GM19455 (cell line): ENCODE data around the gene CCNQ.

Source experiments
- ATAC-seq: cut with Tn5 transposase; IDR thresholded peaks from one replicate; pipeline ENCODE4 v1.9.1; 2021; ENCODE audit not compliant: unreplicated experiment

CCNQ gene

GRCh38 chrX:153578200-153578835 lies 20.6 kb downstream of the CCNQ start:
- no peak for ATAC-seq

- no peak for ATAC-seq
Observed at GRCh38 chrX:153576961-153577360, 22.0 kb downstream of the CCNQ start.

GRCh38 chrX:153576239-153576870 lies 22.6 kb downstream of the CCNQ start:
- no peak for ATAC-seq

- ATAC-seq, result no peak
Observed at GRCh38 chrX:153573984-153574383, 25.0 kb downstream of the CCNQ start.

- ATAC-seq, result no peak
Observed at GRCh38 chrX:153572601-153573000, 26.3 kb downstream of the CCNQ start.

- ATAC-seq, result no peak
Observed at GRCh38 chrX:153571534-153571908, 27.4 kb downstream of the CCNQ start.

- no peak for ATAC-seq
Observed at GRCh38 chrX:153569475-153569874, 29.5 kb downstream of the CCNQ start.

GRCh38 chrX:153568451-153569011 lies 30.4 kb downstream of the CCNQ start:
- no peak for ATAC-seq

- ATAC-seq, result no peak
Observed at GRCh38 chrX:153565996-153566580, 32.9 kb downstream of the CCNQ start.

- ATAC-seq, result no peak
Observed at GRCh38 chrX:153564047-153564606, 34.8 kb downstream of the CCNQ start.

- ATAC-seq, result no peak
Observed at GRCh38 chrX:153562546-153562945, 36.4 kb downstream of the CCNQ start.

- ATAC-seq, result no peak
Observed at GRCh38 chrX:153561337-153561736, 37.6 kb downstream of the CCNQ start.

- no peak for ATAC-seq
Observed at GRCh38 chrX:153560466-153560865, 38.5 kb downstream of the CCNQ start.

GRCh38 chrX:153560000-153560399 lies 38.9 kb downstream of the CCNQ start:
- ATAC-seq, result no peak

GRCh38 chrX:153557618-153558355 lies 41.2 kb downstream of the CCNQ start:
- ATAC-seq, result no peak

GRCh38 chrX:153556767-153557166 lies 42.2 kb downstream of the CCNQ start:
- ATAC-seq, result no peak

GRCh38 chrX:153554519-153555167 lies 44.3 kb downstream of the CCNQ start:
- ATAC-seq, result no peak

GRCh38 chrX:153551135-153551534 lies 47.8 kb downstream of the CCNQ start:
- no peak for ATAC-seq

- ATAC-seq, result no peak
Observed at GRCh38 chrX:153549807-153550206, 49.1 kb downstream of the CCNQ start.

GRCh38 chrX:153549231-153549630 lies 49.7 kb downstream of the CCNQ start:
- no peak for ATAC-seq

GRCh38 chrX:153547195-153547594 lies 51.7 kb downstream of the CCNQ start:
- ATAC-seq, result no peak
